ENCODE results near the gene TRPM3. TPM values are rescaled to one million over a fixed set of nuclear protein-coding genes. Genes with fewer than 3 reads are reported as not detected.

Gene TRPM3
- polyA plus RNA-seq, 2 of the 4 experiments (the other 2 are of a cell fraction), result not detected

- H3K27ac ChIP-seq, result no peak overlapping the region
- H3K9me3 ChIP-seq, result no peaks in the 10 kb centered on the region
- H3K4me1 ChIP-seq, result no peaks in the 10 kb centered on the region
- no peak overlapping the region for H3K4me2 ChIP-seq
- CTCF ChIA-PET, result no interaction called here
- no peak for FAIRE-seq
- H3K4me3 ChIP-seq, result no peak overlapping the region
- no peak for DNase-seq (ENCODE audit: low read depth in 1 of 2, low spot score in 1 of 2)
- ATAC-seq, result no peak
- WGBS (ENCODE audit: missing lambda C conversion rate), result 15% methylated on average over 4 of the region's 4 CpGs
- TF ChIP-seq RAD21 (conservative IDR thresholded peaks at IDR 0.05 in 1 of 2, IDR thresholded peaks at IDR 0.05 in 1 of 2) (no peak), RNF2 (IDR thresholded peaks at IDR 0.05; ENCODE audit: borderline replicate concordance, low read depth) (no peak), SMC3 (IDR thresholded peaks at IDR 0.05) (no peak), KDM1A (IDR thresholded peaks at IDR 0.05; ENCODE audit: low read depth) (no peak), POLR2A (IDR thresholded peaks at IDR 0.05; ENCODE audit: low read length) (no peak)
- TF ChIP-seq, protein P1, sequence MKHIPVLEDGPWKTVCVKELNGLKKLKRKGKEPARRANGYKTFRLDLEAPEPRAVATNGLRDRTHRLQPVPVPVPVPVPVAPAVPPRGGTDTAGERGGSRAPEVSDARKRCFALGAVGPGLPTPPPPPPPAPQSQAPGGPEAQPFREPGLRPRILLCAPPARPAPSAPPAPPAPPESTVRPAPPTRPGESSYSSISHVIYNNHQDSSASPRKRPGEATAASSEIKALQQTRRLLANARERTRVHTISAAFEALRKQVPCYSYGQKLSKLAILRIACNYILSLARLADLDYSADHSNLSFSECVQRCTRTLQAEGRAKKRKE (CRISPR knock-in tag; IDR thresholded peaks at IDR 0.05; ENCODE audit: low read depth), result no peak
- TF ChIP-seq, protein P2, sequence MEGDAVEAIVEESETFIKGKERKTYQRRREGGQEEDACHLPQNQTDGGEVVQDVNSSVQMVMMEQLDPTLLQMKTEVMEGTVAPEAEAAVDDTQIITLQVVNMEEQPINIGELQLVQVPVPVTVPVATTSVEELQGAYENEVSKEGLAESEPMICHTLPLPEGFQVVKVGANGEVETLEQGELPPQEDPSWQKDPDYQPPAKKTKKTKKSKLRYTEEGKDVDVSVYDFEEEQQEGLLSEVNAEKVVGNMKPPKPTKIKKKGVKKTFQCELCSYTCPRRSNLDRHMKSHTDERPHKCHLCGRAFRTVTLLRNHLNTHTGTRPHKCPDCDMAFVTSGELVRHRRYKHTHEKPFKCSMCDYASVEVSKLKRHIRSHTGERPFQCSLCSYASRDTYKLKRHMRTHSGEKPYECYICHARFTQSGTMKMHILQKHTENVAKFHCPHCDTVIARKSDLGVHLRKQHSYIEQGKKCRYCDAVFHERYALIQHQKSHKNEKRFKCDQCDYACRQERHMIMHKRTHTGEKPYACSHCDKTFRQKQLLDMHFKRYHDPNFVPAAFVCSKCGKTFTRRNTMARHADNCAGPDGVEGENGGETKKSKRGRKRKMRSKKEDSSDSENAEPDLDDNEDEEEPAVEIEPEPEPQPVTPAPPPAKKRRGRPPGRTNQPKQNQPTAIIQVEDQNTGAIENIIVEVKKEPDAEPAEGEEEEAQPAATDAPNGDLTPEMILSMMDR (IDR thresholded peaks at IDR 0.05), result no peak
- POLR2A ChIA-PET, result no interaction called here
These were observed 158.5 kb downstream of the TRPM3 start for GRCh38 chr9:70962761-70963440.

DNA sequence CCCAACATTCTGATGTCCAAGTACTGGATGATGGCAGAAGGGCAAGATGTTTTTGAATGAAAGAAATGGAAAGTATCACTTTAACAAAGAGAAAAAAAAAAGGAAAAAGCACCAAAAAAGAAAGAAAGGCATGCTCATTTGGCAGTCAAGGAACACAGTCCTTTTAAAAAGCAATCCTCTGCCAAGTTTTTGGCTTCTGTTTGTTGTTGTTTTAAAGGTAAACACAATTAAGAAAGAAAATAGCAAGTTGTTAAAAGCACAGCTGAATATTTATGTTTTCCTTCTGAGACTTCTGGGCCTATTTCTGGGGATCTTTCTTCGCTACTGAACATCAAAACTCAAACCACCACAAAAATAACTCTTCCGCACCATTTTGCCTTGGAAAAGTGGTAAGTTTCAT lies 162.1 kb downstream of the TRPM3 start:
- Histone ChIP-seq H3K4me2 (no peak overlapping the region), H3K9me3 (no peaks in the 10 kb centered on the region), H3K27ac (no peak overlapping the region), H3K4me1 (no peaks in the 10 kb centered on the region), H3K4me3 (no peak overlapping the region)
- no peak for ATAC-seq
- DNase-seq (ENCODE audit: low read depth in 1 of 2, low spot score in 1 of 2), result no peak
- FAIRE-seq, result no peak
- 71% methylated on average over 2 of the region's 2 CpGs for WGBS (ENCODE audit: missing lambda C conversion rate)
- no peak for TF ChIP-seq HOXB13 (CRISPR knock-in tag; IDR thresholded peaks at IDR 0.05; ENCODE audit: low read depth)
- TF ChIP-seq ZFP36 (IDR thresholded peaks at IDR 0.05; ENCODE audit: borderline replicate concordance, partially characterized antibody), result no peak
- no peak for TF ChIP-seq NPAS2 (CRISPR knock-in tag; IDR thresholded peaks at IDR 0.05; ENCODE audit: borderline replicate concordance)
- TF ChIP-seq, protein P2 (IDR thresholded peaks at IDR 0.05), result no peak
- no peak for TF ChIP-seq GATA3 (IDR thresholded peaks at IDR 0.05; ENCODE audit: borderline replicate concordance)
- no peak for TF ChIP-seq TP53 (CRISPR knock-in tag; IDR thresholded peaks at IDR 0.05)
- no peak for TF ChIP-seq RARB (CRISPR knock-in tag; IDR thresholded peaks at IDR 0.05)
- no peak for TF ChIP-seq MYC (IDR thresholded peaks at IDR 0.05; ENCODE audit: borderline replicate concordance, low read length)
- TF ChIP-seq MAFK (IDR thresholded peaks at IDR 0.05; ENCODE audit: partially characterized antibody), result no peak
- TF ChIP-seq EHF (CRISPR knock-in tag; IDR thresholded peaks at IDR 0.05), result no peak
- TF ChIP-seq FOSL2 (IDR thresholded peaks at IDR 0.05), result no peak
- TF ChIP-seq FOSL2 (CRISPR knock-in tag; IDR thresholded peaks at IDR 0.05), result no peak
- no peak for TF ChIP-seq ZC3H11A (IDR thresholded peaks at IDR 0.05)
- no peak for TF ChIP-seq CHD2 (IDR thresholded peaks at IDR 0.05; ENCODE audit: low read length, partially characterized antibody)
- no peak for TF ChIP-seq POLR2AphosphoS2 (conservative IDR thresholded peaks at IDR 0.05; ENCODE audit: low read length)
- no peak for TF ChIP-seq CHD4 (IDR thresholded peaks at IDR 0.05; ENCODE audit: borderline replicate concordance)
- no peak for TF ChIP-seq PHF8 (IDR thresholded peaks at IDR 0.05; ENCODE audit: borderline replicate concordance, low read depth)
- ChIA-PET POLR2A (no interaction called here), CTCF (no interaction called here)

Measured in A549 (cell line).